ENCODE measurements around the gene RAMP2. TPM values are rescaled to one million over a fixed set of nuclear protein-coding genes. Genes with fewer than 3 reads are reported as not detected.

Gene RAMP2
- total and polyA plus RNA-seq, 2 of the 13 experiments (the other 11 are each of a cell fraction or from before 2014, with no cell fraction given): 1.4 to 5.2 TPM

DNA sequence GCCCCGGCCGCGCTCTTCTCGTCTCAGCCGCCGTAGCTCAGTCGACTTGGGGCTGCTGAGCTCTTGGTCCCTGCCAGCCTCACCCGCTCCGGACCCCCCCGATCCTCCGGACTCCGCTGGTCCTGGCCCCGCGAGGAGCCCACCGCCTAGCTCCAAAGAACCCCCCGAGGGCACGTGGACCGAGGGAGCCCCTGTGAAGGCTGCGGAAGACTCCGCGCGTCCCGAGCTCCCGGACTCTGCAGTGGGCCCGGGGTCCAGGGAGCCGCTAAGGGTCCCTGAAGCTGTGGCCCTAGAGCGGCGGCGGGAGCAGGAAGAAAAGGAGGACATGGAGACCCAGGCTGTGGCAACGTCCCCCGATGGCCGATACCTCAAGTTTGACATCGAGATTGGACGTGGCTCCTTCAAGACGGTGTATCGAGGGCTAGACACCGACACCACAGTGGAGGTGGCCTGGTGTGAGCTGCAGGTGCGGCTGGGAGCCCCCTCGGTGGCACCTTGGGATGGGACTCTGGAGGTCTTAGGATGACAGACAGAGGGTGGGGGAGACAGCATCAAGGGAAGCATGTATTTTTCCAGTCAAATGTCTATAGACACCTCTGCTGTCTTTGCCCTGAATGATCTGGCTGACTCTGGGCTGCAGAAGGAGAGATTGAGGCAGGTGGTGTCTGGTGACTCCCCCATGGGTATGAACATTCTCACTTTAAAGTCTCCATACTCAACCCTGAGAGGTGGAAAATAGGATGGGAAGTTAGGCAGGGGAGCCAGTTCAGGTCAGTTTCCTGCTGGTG lies 20.0 kb downstream of the RAMP2 start (continued):
- TF ChIP-seq AKNA (CRISPR knock-in tag; IDR thresholded peaks at IDR 0.05; ENCODE audit: borderline replicate concordance) (no peak), ZNF205 (CRISPR knock-in tag; IDR thresholded peaks at IDR 0.05) (no peak; the same call in 1 of the 2 replicates), TEAD2 (CRISPR knock-in tag; IDR thresholded peaks at IDR 0.05) (no peak), ZNF383 (CRISPR knock-in tag; IDR thresholded peaks at IDR 0.05; ENCODE audit: borderline replicate concordance) (no peak), ZNF841 (CRISPR knock-in tag; IDR thresholded peaks at IDR 0.05; ENCODE audit: borderline replicate concordance) (no peak), HOXA9 (CRISPR knock-in tag; IDR thresholded peaks at IDR 0.05; ENCODE audit: borderline replicate concordance) (no peak), SUZ12 (IDR thresholded peaks at IDR 0.05; ENCODE audit: low read depth, low read length) (no peak), GFI1 (CRISPR knock-in tag; IDR thresholded peaks at IDR 0.05; ENCODE audit: borderline replicate concordance) (peak; percentile 44), ZNF44 (CRISPR knock-in tag; IDR thresholded peaks at IDR 0.05) (no peak), ZNF773 (CRISPR knock-in tag; IDR thresholded peaks at IDR 0.05; ENCODE audit: borderline replicate concordance) (no peak), SP140L (CRISPR knock-in tag; IDR thresholded peaks at IDR 0.05; ENCODE audit: borderline replicate concordance) (no peak), ZNF83 (CRISPR knock-in tag; IDR thresholded peaks at IDR 0.05; ENCODE audit: borderline replicate concordance) (no peak), ZNF503 (CRISPR knock-in tag; IDR thresholded peaks at IDR 0.05) (no peak), USF2 (IDR thresholded peaks at IDR 0.05; ENCODE audit: low read depth, low read length) (no peak), USF2 (CRISPR knock-in tag; IDR thresholded peaks at IDR 0.05; ENCODE audit: borderline replicate concordance) (no peak), ZNF33A (CRISPR knock-in tag; IDR thresholded peaks at IDR 0.05; ENCODE audit: borderline replicate concordance) (no peak)
- TF ChIP-seq, protein P1, sequence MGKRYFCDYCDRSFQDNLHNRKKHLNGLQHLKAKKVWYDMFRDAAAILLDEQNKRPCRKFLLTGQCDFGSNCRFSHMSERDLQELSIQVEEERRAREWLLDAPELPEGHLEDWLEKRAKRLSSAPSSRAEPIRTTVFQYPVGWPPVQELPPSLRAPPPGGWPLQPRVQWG (CRISPR knock-in tag; IDR thresholded peaks at IDR 0.05; ENCODE audit: borderline replicate concordance, low read depth): no peak
